Right kidney (tissue), 1 donor: ENCODE results near the gene CEND1.
A peak's percentile ranks its signal among the peaks of the same experiment; 100 is the strongest.

Experiments used
- DNase-seq: peaks from one replicate; pipeline ENCODE4 v3.0.0-alpha.2; 2016

CEND1 gene

GRCh38 chr11:794766-795633, 5.1 kb upstream of the CEND1 start:
- DNase-seq = no peak

GRCh38 chr11:794013-794765, 4.3 kb upstream of the CEND1 start:
- no peak for DNase-seq

- DNase-seq = no peak
These were observed 3.7 kb upstream of the CEND1 start for GRCh38 chr11:793556-793955.

- no peak for DNase-seq
These were observed 3.0 kb upstream of the CEND1 start for GRCh38 chr11:792873-793272.

DNA sequence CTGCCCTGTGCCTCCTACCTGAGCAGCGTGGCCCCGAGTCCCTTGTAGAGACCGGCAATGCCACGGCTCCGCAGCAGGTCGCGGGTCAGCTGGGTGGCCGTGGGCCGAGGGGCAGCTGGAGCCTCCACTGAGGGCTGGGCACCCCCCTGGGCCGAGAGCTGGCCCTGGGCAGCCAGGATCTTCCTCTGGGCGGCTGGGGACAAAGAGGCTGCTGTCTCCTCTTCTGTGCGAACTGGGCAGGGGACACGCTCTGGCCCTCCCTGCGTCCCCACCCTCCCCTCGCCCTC, 2.6 kb upstream of the CEND1 start:
- no peak for DNase-seq

GRCh38 chr11:791658-792534, 2.0 kb upstream of the CEND1 start:
- no peak for DNase-seq

- DNase-seq = no peak
These were observed 1.1 kb upstream of the CEND1 start for GRCh38 chr11:790721-791564.

DNA sequence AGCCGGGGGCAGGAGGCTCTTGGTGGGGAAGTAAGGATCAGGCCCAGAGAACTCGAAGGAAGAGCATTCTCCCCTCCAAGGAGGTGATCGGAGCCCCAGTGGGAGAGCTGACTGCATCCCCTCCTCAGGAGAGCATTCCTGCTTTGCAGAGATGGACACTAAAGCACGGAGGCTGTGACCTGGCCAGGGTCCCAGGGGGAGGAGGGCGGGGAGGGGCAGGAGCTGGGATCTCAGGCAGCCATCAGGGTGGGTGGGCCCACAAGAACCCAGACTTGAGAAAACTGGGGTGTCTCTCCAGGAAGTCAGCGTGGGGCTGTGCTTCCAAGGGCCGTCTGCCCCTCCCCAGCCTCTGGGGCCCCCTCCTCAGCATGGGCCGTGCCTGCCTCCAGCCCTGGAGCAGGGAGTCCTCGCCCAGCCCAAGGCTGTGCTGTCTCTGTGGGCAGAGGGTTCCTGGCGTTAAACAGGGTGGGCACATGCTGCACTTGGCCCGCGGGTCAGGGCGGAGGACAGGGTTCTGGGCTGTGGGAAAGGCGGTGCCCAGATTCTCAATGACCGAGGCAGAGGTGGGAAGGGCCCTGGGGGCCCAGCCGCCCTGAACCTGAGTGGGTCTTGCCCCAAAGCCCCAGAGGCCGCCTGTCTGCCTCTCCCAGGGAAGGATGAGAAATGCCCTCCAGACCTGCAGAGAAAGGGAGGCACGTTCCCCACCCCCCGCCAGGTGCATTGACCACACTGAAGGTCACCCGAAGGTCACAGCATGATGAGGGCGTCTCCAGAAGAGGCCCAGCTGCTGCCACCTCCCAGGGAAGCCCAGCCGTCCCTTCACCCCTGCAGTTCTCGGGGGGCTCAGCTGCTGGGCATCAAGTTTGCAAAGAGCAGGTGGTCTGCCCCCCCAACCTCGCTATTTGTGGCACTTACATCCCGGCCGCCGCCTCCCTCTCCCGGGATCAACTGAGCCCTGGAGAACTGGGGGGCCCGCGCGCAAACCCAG, 643 bp downstream of the CEND1 start:
- no peak for DNase-seq

DNA sequence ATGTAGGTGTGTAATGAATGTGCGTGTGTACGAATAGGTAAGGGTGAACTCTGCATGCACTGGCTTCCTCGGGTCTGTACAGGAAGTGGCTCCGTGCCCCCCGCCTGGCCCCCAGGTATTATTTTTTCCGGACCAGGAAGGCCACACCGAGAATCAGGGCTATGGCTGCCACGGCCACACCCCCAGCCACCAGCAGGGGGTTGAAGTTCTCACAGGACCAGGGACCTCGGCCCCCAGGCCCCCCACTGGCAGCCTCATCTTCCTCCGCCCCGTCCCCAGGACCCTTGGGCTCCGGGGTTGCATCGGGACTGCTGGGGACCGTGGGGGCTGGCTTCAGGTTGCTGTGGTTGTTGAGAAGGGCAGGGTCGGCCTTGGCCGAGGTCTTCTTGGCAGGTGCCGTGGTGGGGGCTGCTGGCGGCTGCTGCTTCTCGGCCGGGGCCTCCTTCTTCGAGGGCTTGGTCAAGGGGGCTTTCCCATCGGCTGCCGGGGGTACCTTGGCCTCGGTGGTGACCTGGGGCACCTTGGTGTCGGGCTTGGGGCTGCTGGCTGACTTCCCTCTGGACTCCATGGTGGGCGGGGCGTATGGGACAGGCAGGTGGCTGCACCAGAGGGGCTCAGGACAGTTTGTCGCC, 1.8 kb downstream of the CEND1 start:
- no peak for DNase-seq

DNA sequence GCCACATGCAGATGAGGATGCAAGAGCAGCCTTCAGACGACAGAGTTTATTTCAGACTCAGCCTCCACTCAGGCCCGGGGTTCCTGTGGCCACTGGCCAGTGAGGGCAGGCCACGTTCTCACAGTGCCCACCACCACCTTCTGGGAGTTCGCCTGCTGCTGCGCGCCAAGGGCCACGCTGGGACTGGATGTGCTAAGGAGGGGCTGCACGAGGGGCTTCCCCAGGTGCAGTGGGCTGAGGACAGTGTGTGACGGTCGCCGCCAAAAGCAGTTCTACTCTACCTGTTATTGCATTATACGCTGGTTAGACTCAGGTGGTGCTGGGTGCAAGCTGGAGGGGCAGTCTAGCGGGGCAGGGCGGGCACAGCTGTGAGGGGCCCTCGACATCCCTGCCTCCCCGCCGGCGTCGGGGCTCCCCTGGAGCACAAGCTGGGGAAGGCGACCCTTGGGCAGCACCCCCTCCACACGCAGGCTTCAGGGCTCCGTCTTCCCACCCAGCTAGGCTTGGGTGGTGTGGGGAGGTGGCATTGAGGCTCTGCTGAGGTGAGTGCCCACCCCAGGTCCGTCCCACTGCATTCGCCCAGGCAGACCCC, 2.7 kb downstream of the CEND1 start:
- DNase-seq = no peak

DNA sequence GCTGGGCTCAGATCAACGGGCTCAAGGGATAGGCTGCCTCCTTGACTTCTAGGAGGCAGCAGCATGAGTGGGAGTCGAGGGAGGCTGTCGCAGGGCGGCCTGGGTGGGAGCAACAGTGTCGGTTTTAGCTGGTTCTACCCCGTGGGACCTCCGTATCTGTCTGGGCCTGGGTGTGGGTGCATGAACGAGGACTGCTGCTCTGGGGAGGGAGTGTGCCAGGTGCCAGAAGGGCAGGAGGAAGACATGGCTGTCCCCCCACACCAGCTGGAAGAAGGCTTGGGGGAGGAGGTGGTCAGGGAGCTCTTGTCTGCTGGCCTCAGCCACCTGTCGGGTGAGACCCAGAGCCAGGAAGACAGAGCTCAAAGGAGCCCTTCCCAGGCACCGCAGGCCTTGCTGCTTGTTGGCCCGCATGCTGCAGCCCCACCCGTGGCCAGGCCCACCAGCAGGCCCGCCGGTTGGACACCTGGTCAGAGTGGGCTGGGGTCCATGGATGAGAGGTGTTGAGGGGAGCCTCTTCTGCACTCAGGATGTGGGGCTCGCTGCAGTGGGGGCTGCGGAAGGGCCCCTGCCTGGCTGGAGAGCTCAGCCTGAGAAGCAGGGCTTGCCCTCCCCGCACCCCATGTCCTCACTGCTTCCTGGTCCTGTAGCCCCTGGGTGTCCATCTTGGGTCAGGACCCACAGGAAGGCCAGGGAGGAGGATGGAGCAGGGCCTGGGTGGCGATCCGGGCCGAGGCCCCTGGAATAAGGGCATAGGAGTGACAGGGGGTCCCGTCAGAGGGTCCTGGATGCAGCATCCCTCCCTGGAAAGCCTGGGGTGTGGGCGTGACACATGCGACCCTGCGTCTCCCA, 3.4 kb downstream of the CEND1 start:
- no peak for DNase-seq

DNA sequence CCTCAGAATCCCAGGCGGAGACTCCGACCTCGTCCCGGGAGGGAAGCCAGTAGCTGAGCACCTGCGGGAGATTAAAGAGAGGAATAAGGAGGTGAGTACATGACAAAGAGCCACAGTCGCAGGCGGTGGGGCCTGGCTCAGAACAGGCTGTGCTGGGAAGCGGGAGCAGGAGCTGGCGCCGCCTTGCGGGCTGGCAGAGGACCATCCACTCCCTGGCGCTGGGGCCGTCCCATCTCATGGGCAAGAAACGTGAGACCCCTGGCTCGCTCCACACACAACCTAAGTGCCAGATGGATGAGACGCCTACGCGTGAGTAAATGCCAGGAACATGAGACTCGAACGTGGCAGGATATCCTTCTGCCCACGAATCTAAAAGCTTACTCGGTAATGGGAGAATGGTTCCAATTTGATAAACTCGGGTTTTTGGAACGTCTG, 6.3 kb downstream of the CEND1 start:
- DNase-seq = peak; percentile 65

DNA sequence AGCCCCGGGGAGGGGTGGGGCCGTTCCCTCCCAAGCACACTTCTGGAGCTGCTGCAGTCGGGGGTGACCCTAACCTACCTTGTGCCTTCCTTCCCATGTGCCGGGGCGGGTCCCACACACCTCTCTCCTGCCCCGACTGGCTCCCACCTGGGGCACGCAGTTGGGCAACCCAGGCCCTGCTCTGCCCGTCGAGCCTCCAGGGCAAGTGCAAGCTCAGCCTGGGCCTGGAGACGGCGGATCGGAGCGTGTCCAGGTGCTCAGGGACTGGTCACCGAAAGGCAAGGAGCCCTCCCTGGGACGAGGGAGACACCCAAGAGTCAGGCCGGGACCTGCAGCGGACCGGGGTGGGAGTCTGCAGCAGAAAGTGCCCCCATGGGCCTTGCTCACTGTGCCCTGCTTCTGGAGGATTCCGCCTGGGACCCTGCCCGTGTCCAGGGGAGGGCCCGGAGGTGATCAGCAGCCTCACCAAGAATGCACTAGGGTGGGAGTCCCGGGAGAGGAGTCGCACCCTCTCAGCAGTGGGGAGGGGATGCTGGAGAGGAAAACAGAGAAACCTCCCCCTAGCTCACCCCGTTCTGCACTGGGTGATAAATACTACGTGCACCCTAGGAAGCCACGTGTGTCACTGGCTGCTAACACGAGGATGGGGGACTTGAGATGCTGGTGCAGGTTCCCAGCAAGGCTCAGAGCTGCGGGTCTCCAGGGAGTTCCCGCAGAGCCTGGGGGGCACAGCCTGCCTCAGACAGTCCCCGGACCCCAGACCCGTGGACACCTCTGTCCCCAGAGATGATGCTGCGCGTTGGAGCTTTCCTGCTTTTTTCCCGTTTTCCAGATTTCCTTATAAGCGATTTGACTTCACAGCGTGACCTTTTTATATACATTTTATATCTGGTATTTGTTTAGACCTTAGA, 7.4 kb downstream of the CEND1 start:
- DNase-seq = no peak

- DNase-seq = no peak
These were observed 9.8 kb downstream of the CEND1 start for GRCh38 chr11:779955-780532.

GRCh38 chr11:778976-779954, 10.6 kb downstream of the CEND1 start:
- no peak for DNase-seq
